K562 (cell line): ENCODE measurements around the gene TAF1A. TPM values are rescaled to one million over a fixed set of nuclear protein-coding genes. Genes with fewer than 3 reads are reported as not detected.

ENCODE experiments used
- ATF7 ChIP-seq: fragments of 450-650 bp; IDR thresholded peaks from 2 replicates; pipeline ENCODE4 v1.7.1; 2014; ENCODE audit warnings: mild to moderate bottlenecking, moderate library complexity
- COPS2 ChIP-seq: fragments of 450-650 bp; conservative IDR thresholded peaks from 2 replicates; pipeline ENCODE4 v1.6.1; 2016; ENCODE audit warnings: mild to moderate bottlenecking, moderate library complexity
- EP300 ChIP-seq: IDR thresholded peaks from 2 replicates; pipeline ENCODE4 v1.6.1; 2012; ENCODE audit warnings: low read length, improper control_type of control experiment
- FUS ChIP-seq: fragments of 200-400 bp; formaldehyde crosslinking; optimal IDR thresholded peaks from 2 replicates; pipeline ENCODE3; 2017; ENCODE audit warnings: low read depth, low read length
- JUND ChIP-seq, 2 experiments: IDR thresholded peaks; 2 replicates in 1 of 2; 3 replicates in 1 of 2; pipeline ENCODE4 v1.6.1; 2011; ENCODE audit warnings: borderline replicate concordance in 2 of 2, low read depth in 2 of 2, low read length in 2 of 2, improper control_type of control experiment in 1 of 2, missing biosample characterization in 1 of 2, missing genetic modification characterization in 1 of 2, missing genetic modification reagents in 1 of 2
- MEF2D ChIP-seq: conservative IDR thresholded peaks from 2 replicates; pipeline ENCODE4 v1.6.1; 2016; ENCODE audit warnings: low read depth, missing genetic modification characterization, missing compliant biosample characterization
- MTA3 ChIP-seq: fragments of 450-650 bp; formaldehyde crosslinking; IDR thresholded peaks from 2 replicates; pipeline ENCODE4 v1.6.1; 2017; ENCODE audit warnings: mild to moderate bottlenecking, borderline replicate concordance
- NCOA4 ChIP-seq: fragments of 450-650 bp; IDR thresholded peaks from 2 replicates; pipeline ENCODE4 v1.6.1; 2018; ENCODE audit warnings: mild to moderate bottlenecking; ENCODE audit not compliant: partially characterized antibody
- PATZ1 ChIP-seq: fragments of 250-450 bp; sonication (Bioruptor Pico); IDR thresholded peaks from 2 replicates; pipeline ENCODE4 v1.5.0; 2020; ENCODE audit warnings: mild to moderate bottlenecking, borderline replicate concordance
- RCOR1 ChIP-seq, 2 experiments: IDR thresholded peaks; 2 replicates each; pipeline ENCODE4 v1.6.1; 2012; ENCODE audit warnings: low read depth in 2 of 2, low read length in 2 of 2, borderline replicate concordance in 1 of 2, improper control_type of control experiment in 1 of 2
- RFX1 ChIP-seq: fragments of 450-650 bp; IDR thresholded peaks from 2 replicates; pipeline ENCODE4 v1.6.1; 2016; ENCODE audit warnings: mild to moderate bottlenecking, moderate library complexity
- SIN3B ChIP-seq: fragments of 450-650 bp; IDR thresholded peaks from 2 replicates; pipeline ENCODE4 v1.6.1; 2017; ENCODE audit warnings: low read depth, mild to moderate bottlenecking, moderate library complexity
- TAL1 ChIP-seq: fragments of 450-650 bp; IDR thresholded peaks from 2 replicates; pipeline ENCODE4 v1.6.1; 2016; ENCODE audit warnings: mild to moderate bottlenecking
- ZBTB11 ChIP-seq, 3 experiments: fragments of 200-800 bp in 1 of 3; fragments of 250-450 bp in 1 of 3; fragments of 450-650 bp in 1 of 3; sonication (Bioruptor Pico) in 1 of 3; sonication (Bioruptor generic) in 1 of 3; formaldehyde crosslinking in 1 of 3; IDR thresholded peaks; 2 replicates each; pipeline versions ENCODE4 v1.6.1 to v1.8.0; 2016 to 2022; ENCODE audit warnings: mild to moderate bottlenecking in 2 of 3, missing genetic modification characterization in 2 of 3, missing compliant biosample characterization in 1 of 3, moderate library complexity in 1 of 3
- ZBTB12 ChIP-seq: fragments of 250-450 bp; sonication (Bioruptor Pico); IDR thresholded peaks from 2 replicates; pipeline ENCODE4 v1.4.0; 2020
- ZBTB34 ChIP-seq: fragments of 250-450 bp; sonication (Bioruptor Pico); IDR thresholded peaks from 2 replicates; pipeline ENCODE4 v1.8.0; 2021; ENCODE audit warnings: mild to moderate bottlenecking, moderate library complexity
- ZNF232 ChIP-seq: sonication (generic); formaldehyde crosslinking; IDR thresholded peaks from 2 replicates; pipeline ENCODE4 v1.8.0; 2022; ENCODE audit warnings: mild to moderate bottlenecking, missing genetic modification reagents
- ZNF583 ChIP-seq: fragments of 250-450 bp; sonication (Bioruptor Pico); IDR thresholded peaks from 2 replicates; pipeline ENCODE4 v1.4.0; 2020
- ZNF707 ChIP-seq: fragments of 250-450 bp; sonication (Bioruptor Pico); conservative IDR thresholded peaks from 2 replicates; pipeline ENCODE4 v1.8.0; 2022; ENCODE audit warnings: inconsistent platforms, mild to moderate bottlenecking, moderate library complexity
- polyA plus RNA-seq, 8 experiments: library from polyadenylated mRNA; depleted of rRNA in 4 of 8; stranded (reverse) in 5 of 8; unstranded in 3 of 8; fragments of >200 nt; fragmentation: Nextera tagmentation in 2 of 8; fragmentation: Illumina TruSeq in 1 of 8; extraction: Ambion mirVana in 2 of 8; extraction: Trizol in 1 of 8; gene quantifications; 2 replicates each; pipeline versions ENCODE4 v1.2.1 to v1.2.3, GENCODE V29; 2011 to 2014; ENCODE audit warnings: inconsistent platforms in 1 of 8, missing spikeins in 1 of 8
- total RNA-seq, 7 experiments: library from RNA; depleted of rRNA in 6 of 7; stranded (reverse); fragments of >200 nt in 6 of 7; fragmentation: Illumina TruSeq in 2 of 7; extraction: Trizol in 2 of 7; gene quantifications; 2 replicates each; pipeline versions ENCODE4 v1.2.1 to v1.2.3, GENCODE V29; 2011 to 2021; ENCODE audit warnings: low replicate concordance in 1 of 7

Gene TAF1A
- total and polyA plus RNA-seq, 9 of the 15 experiments (the other 6 are each of a cell fraction or from before 2014, with no cell fraction given): 17.8 to 36.8 (median 25.3) TPM

DNA sequence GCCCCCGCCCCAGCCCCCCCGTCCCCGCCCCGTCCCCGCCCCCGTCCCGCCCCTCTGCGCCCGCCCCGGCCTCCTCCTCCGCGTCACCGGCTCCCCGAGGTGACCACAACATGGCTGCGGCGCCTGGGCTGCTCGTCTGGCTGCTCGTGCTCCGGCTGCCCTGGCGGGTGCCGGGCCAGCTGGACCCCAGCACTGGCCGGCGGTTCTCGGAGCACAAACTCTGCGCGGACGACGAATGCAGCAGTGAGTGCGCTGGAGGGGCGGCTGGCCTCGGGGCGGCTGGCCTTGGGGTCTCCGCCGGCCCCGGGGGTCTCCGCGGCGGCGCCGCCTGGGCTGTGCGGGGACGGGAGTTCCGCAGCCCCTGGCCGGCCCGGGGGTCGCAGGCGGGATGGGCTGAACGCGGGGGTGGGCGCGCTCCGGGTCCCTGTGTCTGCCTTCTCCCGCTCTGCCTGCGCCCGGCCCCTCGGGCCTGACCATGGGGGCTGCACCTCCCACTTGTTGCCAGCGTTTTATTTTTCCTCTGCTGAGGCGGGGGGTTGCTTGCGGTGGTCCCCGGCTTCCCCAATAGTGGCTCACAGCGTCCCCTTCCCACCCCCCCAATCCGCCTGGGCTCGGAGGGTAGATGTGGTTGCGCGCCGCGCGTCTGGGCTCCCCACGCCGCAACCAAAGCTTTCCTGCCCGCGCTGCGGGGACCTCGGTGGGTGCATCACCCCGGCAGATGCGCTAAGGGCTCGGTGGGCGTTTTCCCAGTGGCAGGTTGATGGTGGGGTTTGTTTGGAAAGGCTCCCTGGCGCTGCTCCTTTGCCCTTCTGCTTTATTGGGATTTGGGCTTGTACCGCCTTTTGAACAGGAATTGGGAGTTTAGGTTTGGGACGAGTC, 28.5 kb upstream of the TAF1A start, which contains the start of gene MIA3 (continued):
- no peak for TF ChIP-seq NCOA4
- TF ChIP-seq ZBTB12: no peak; the same call in 1 of the 2 replicates
- TF ChIP-seq TAL1: no peak
- TF ChIP-seq COPS2: no peak
- TF ChIP-seq MTA3: no peak
- TF ChIP-seq ZNF707 (CRISPR knock-in tag): no peak
- no peak for TF ChIP-seq ZBTB34 (CRISPR knock-in tag)
- peak; percentile 43 for TF ChIP-seq FUS
- no peak; the same call in 1 of the 2 replicates for TF ChIP-seq ATF7
- no peak for TF ChIP-seq MEF2D (tag)
- no peak for TF ChIP-seq ZBTB11 (CRISPR knock-in tag; IDR thresholded peaks at IDR 0.05)
- TF ChIP-seq RCOR1 (IDR thresholded peaks at IDR 0.05; ENCODE audit: borderline replicate concordance in 1 of 2, low read depth in 2 of 2, low read length in 2 of 2): no peak
- TF ChIP-seq EP300: no peak
- TF ChIP-seq ZNF232 (CRISPR knock-in tag): no peak
- no peak for TF ChIP-seq ZNF583
- no peak for TF ChIP-seq RFX1
- TF ChIP-seq PATZ1: no peak
- no peak for TF ChIP-seq JUND (IDR thresholded peaks at IDR 0.05; ENCODE audit: borderline replicate concordance, low read depth, low read length)
- TF ChIP-seq JUND (tag; IDR thresholded peaks at IDR 0.05; ENCODE audit: borderline replicate concordance, low read depth, low read length): no peak
- TF ChIP-seq SIN3B: peak; percentile 74
